SW 1271 (cell line): ENCODE results near the gene MYOG.

Experiments used
- DNase-seq, 2 experiments: peaks; one replicate each; lab custom pipeline; 2025; lab: John Stamatoyannopoulos, UW

Gene MYOG

GRCh38 chr1:203072002-203072602, 13.7 kb downstream of the MYOG start:
- DNase-seq: no peak

DNA sequence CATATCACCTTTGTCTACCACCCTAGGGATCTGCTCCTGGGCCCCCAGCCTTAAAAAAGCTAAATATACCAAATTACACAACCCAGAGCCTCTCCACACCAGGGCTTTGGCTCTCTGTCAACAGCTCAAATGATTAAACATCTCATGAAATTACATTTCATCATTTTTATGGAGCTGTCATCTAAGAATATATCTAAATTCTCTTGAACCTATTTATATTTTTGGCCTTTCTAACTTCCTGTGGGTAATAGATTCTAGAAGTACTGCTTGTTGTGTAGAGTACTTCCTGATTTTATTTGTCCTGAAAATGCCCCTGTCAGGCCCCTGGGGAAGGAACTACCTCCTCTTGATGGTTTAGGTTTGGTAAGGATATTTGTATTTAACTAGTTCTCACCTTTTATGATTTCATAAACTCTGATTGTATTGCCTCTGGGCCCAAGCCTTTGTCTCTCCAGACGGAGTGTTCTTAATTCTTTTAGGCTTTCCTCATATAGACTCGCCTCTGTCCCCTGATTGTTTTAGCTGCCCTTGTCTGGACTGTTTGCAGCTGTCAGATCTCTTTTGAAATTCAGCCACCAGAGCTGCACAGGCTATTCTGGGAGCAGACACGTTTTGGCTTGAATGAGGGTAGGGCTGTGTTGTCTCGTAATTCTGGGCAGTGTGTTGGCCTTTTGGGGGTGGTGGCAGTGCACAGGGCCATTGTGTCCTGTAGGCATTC, 16.6 kb downstream of the MYOG start:
- DNase-seq: no peak

- DNase-seq: no peak
Observed at GRCh38 chr1:203066965-203067364, 18.8 kb downstream of the MYOG start.

DNA sequence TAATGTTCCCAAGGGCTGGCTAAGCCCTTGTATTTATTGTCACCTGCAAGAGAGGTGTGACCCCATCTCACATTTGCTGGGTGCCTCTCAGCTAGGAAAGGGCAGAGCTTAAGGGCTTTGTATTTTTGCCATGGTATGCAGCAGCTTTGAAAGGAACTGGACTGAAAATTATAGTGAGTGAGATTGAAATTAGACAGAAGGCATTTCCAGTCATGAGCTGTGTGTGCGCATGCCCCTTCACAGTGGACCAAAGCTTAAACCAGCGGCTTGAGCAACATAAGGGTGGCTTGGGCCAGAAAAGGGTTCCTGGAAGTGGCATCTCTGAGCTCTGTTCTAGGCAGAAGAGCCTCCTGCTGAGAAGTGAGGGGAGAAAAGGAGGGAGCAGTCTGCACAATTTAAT, 19.8 kb downstream of the MYOG start:
- DNase-seq: no peak

- no peak for DNase-seq
Observed at GRCh38 chr1:203065191-203065590, 20.6 kb downstream of the MYOG start.

DNA sequence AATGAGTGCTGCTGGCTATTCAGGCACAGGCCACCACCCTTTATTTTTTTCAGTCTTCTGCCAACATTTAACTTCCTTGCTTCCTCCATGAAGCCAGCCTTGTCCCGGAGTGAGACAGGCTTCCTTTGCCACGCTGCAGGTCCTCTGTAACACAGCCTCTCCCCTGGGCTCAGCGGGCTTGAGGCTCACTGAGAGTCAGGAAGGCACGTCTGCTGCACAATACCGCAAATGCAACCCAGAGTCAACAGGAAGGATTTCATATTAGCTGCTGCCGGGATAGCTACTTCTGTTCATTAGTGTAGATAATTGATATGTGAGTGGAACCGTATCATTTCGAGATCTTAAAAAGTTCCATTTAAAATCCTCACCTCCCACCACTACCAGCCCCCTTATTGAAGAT, 22.5 kb downstream of the MYOG start:
- no peak for DNase-seq

DNA sequence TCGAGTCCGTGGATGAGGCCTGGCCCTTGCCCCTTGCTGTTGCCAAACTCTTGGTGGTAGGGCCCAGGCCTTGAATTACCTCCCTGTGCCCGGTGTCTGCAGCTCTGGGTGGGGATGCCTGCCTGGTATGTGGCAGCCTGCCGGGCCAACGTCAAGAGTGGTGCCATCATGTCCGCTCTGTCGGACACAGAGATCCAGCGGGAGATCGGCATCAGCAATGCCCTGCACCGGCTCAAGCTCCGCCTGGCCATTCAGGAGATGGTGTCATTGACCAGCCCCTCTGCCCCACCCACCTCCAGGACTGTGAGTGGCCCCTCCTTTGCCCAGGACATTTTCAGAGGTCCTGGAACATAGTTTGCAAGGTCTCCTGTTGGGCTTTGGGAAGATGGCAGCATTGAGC, 25.7 kb downstream of the MYOG start:
- no peak for DNase-seq

GRCh38 chr1:203059485-203059884, 26.3 kb downstream of the MYOG start:
- DNase-seq: no peak

GRCh38 chr1:203058676-203058935, 27.2 kb downstream of the MYOG start:
- no peak for DNase-seq

DNA sequence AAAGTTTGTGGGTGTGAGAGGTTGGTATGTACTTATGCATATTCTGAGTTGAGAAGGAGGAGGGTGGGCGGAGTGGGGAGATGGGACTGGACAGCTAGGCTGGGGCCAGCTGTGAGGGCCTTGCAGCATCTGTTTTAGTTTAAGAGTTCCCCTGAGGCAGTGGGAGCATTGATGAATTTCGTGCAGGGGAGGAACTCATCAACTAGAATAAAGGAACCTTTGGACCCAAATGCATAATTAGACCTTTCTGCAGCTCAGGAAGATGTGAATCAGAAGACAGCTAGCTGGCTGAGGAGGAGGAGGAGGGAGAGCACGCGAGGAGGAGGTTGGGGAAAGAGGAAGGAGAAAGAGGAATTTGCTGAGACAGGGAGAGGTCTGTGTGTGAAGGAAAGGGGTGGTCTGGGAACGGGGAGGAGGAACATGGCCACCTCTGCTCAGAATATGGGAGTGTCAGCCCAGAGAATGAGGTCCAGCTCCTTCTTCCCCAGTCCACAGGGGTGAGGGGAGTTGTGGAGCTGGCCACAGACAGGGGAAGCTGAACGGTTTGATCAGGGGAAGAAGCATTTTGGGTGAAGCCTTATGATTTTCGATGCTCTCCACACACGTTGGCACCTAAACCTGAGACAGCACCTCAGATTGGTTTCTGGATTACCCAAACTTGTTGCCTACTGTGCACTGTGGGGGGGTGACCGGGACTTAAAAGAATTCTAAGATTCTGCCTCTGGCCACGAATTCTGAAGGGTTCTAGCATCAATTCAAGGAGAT, 27.7 kb downstream of the MYOG start:
- DNase-seq: no peak

GRCh38 chr1:203056516-203056915, 29.3 kb downstream of the MYOG start:
- no peak for DNase-seq

DNA sequence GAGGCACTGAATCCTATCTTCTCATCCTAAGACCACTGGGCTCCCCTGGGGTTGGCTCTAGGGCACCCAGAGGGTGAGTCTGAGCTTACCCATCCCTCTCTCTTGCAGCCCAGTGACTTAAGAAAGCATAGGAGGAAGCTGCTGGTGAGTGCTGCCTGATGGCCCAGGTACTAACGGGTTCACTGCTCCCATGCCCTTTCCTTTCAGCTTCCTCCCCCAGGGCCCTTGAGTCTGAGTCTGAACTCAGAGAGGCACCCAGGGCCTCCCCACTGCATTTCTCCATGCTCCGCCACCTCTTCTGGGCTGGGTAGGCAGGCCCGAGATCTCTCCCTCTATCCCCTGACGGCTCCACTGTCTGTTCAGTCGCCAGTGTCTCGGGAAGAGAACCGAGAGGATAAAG, 29.8 kb downstream of the MYOG start:
- DNase-seq: no peak

- DNase-seq: no peak
Observed at GRCh38 chr1:203055161-203055799, 30.5 kb downstream of the MYOG start.

DNA sequence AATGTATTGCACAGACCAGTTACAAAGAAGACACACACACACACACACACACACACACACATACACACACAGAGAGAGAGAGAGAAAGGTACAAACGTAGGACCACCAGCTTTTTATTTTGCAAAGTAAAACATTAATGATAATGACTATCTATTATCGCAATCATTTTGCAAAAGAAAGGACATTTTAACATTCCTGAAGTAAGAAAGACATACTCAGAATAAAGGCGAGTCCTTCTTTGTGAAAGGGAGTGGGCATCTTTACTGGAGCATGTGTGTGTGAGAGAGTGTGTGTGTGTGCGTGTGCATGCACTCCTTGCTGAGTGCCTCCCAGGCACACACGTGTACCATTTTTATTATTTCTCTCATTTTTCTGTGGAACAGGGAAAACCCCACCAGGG, 31.2 kb downstream of the MYOG start:
- DNase-seq: no peak

GRCh38 chr1:203054184-203054583, 31.6 kb downstream of the MYOG start:
- DNase-seq: no peak

GRCh38 chr1:203052601-203053000, 33.2 kb downstream of the MYOG start:
- no peak for DNase-seq

- no peak for DNase-seq
Observed at GRCh38 chr1:203051841-203052324, 33.9 kb downstream of the MYOG start.

DNA sequence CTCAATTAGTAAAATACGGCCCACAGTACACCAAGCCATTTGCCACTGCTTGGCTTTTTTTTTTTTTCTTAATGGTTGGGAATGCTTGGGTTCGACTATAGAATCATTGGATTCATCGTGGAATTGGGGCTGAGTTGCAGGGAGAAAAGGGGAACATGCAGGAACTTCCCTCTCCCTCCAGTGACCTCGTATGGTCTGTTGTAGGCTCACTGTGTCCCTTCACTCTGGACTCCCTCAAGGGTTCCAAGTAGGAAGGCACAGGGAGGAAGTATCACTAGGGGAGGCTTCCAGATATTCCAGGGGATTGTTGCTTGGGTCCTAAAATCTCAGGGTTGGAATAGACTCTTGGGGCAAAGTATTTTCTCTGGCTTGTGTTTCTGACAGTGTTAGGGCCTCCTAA, 35.0 kb downstream of the MYOG start:
- no peak for DNase-seq

DNA sequence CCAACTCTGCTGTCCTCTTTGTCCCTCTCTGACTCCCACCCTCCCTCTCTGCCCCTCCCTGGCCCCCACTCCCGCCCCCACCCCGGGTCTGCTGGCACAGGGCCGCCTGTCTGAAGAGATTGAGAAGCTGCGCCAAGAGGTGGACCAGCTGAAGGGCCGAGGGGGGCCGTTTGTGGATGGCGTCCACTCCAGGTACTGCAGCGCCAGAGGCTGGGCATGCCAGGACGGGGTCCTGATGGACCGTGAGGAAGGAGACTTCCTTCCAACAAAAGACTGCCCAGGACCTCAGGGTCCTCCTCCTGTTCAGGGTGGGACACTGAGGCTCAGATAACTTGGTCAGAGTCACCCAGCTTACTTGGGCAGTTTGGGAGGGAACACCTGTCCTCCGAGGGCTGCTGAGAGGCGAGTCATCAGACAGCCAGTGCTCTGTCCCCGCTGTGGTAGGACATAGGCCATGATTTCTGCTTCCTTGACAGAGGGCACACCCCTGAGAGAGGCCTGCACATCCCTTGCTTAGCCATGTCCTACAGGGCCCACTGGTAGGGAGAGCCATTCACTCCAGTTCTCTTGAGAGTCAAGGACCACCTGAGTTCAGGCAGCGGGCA, 36.1 kb downstream of the MYOG start:
- no peak for DNase-seq

- DNase-seq: no peak
Observed at GRCh38 chr1:203049077-203049476, 36.7 kb downstream of the MYOG start.

DNA sequence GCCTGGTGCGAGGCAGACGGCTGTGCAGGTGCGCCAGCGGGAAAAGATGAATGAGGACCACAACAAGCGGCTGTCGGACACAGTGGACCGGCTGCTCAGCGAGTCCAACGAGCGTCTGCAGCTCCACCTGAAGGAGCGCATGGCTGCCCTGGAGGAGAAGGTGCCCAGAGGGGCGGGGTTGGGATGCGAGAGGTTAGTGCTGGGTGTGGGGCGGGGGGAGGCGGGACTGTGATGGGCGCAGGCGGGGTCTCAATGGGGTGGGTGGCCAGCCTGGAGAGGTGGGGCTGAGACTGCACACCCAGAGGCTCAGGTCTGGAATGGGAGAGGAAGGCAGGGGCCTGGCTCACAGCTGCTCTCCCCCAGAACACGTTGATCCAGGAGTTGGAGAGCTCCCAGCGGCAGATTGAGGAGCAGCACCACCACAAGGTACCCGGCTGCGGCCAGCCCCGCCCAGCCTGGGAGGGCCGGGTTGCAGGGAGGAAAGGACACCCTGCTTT, 37.2 kb downstream of the MYOG start:
- DNase-seq: no peak

- no peak for DNase-seq
Observed at GRCh38 chr1:203048086-203048485, 37.7 kb downstream of the MYOG start.
